ENCODE measurements around the gene PRKCQ.
A peak's percentile ranks its signal among the peaks of the same experiment; 100 is the strongest.

PRKCQ gene

GRCh38 chr10:6565588-6565987, 14.5 kb downstream of the PRKCQ start:
- no peak for DNase-seq

- DNase-seq: no peak
Measured at GRCh38 chr10:6564367-6564766, 15.7 kb downstream of the PRKCQ start.

- peak; percentile 28 for DNase-seq
Measured at GRCh38 chr10:6563731-6564130, 16.3 kb downstream of the PRKCQ start.

GRCh38 chr10:6563075-6563474, 17.0 kb downstream of the PRKCQ start:
- peak; percentile 53 for DNase-seq

- no peak for DNase-seq
Measured at GRCh38 chr10:6562221-6562620, 17.9 kb downstream of the PRKCQ start.

- DNase-seq: no peak
Measured at GRCh38 chr10:6561552-6561951, 18.5 kb downstream of the PRKCQ start.

GRCh38 chr10:6558759-6559461, 21.2 kb downstream of the PRKCQ start:
- DNase-seq: peak; percentile 39

- DNase-seq: no peak
Measured at GRCh38 chr10:6558272-6558671, 21.8 kb downstream of the PRKCQ start.

GRCh38 chr10:6553937-6554336, 26.1 kb downstream of the PRKCQ start:
- no peak for DNase-seq

GRCh38 chr10:6543431-6544005, 36.6 kb downstream of the PRKCQ start:
- peak; percentile 64 for DNase-seq

- DNase-seq: peak; percentile 76
Measured at GRCh38 chr10:6542999-6543430, 37.1 kb downstream of the PRKCQ start.

GRCh38 chr10:6539833-6540232, 40.2 kb downstream of the PRKCQ start:
- no peak for DNase-seq

GRCh38 chr10:6537770-6538169, 42.3 kb downstream of the PRKCQ start:
- DNase-seq: no peak

GRCh38 chr10:6536102-6536501, 44.0 kb downstream of the PRKCQ start:
- no peak for DNase-seq

- no peak for DNase-seq
Measured at GRCh38 chr10:6535156-6535764, 44.8 kb downstream of the PRKCQ start.

- DNase-seq: no peak
Measured at GRCh38 chr10:6532321-6532720, 47.8 kb downstream of the PRKCQ start.

GRCh38 chr10:6530966-6531365, 49.1 kb downstream of the PRKCQ start:
- DNase-seq: peak; percentile 23

- DNase-seq: peak; percentile 87
Measured at GRCh38 chr10:6530211-6530840, 49.8 kb downstream of the PRKCQ start.

- DNase-seq: peak; percentile 37
Measured at GRCh38 chr10:6528198-6528950, 51.7 kb downstream of the PRKCQ start.

GRCh38 chr10:6525599-6526165, 54.4 kb downstream of the PRKCQ start:
- no peak for DNase-seq

- no peak for DNase-seq
Measured at GRCh38 chr10:6522230-6522629, 57.8 kb downstream of the PRKCQ start.

GRCh38 chr10:6520138-6520537, 59.9 kb downstream of the PRKCQ start:
- no peak for DNase-seq
